Measurements from ENCODE around the gene ARL16.

- TF ChIP-seq CTCF (IDR thresholded peaks at IDR 0.05) (no peak), REST (IDR thresholded peaks at IDR 0.05; ENCODE audit: insufficient read depth in 1 of 2, low read depth in 2 of 2, low read length in 1 of 2) (no peak)
Observed at GRCh38 chr17:81648707-81649085, 34.9 kb downstream of the ARL16 start.
